Measurements from ENCODE around the gene PICALM. TPM values are rescaled to one million over a fixed set of nuclear protein-coding genes. Genes with fewer than 3 reads are reported as not detected.
"Not testable (repeated sequence)": the region's sequence is repeated elsewhere in the genome, so short reads cannot be mapped to it uniquely, and the experiment has no call there.

Gene PICALM
- total RNA-seq, 2 donors from 2014 or later = 116 to 162 TPM

DNA sequence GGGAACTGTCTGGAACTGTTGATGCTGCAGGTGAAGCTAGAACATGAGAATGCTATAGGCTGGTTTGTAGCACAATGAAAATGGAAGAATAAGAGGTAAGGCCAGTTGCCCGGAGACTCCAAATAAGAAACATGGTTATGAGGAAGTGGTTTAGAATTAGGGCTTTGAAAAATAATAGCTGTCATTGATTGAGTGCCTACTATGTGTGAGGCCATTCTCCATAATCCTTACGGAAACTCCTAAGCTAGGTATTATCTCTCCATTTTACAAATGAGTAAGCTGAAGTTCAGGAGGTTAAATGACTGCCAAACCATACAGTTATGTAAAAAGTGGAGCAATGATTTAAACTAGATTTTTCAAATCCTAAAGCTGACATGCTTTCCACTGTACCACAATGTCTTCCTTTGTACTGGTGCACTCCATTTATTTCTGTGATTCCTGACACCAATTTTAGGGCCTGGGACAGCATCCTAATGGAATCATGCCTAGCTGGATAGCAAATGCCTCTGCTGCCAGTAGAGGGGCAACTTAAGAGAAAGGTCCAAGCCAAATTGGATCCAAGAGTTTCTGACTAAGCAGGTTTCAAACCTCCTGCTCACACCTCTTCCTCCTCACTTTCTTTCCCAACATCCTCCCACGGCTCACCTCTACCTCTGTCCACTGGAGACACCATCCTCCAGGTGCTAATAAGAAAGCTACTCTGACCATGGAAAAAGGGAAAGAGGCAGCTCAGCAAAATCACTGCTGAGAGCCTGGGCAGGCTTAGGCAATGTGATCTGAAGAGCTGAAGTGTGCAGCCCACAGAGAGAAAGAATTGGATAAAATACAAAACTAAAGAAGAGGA, 46.9 kb upstream of the PICALM start:
- Histone ChIP-seq H3K36me3 (no peaks in the 10 kb centered on the region), H3K4me3 (no peak overlapping the region), H3K4me1 (no peaks in the 10 kb centered on the region), H3K9me3 (no peaks in the 10 kb centered on the region), H3K27ac (no peak overlapping the region), H3K9ac (ENCODE audit: low read depth in 2 of 2, low read length in 2 of 2) (no peak overlapping the region), H3K27me3 (no peaks in the 10 kb centered on the region)
- TF ChIP-seq, protein P1, sequence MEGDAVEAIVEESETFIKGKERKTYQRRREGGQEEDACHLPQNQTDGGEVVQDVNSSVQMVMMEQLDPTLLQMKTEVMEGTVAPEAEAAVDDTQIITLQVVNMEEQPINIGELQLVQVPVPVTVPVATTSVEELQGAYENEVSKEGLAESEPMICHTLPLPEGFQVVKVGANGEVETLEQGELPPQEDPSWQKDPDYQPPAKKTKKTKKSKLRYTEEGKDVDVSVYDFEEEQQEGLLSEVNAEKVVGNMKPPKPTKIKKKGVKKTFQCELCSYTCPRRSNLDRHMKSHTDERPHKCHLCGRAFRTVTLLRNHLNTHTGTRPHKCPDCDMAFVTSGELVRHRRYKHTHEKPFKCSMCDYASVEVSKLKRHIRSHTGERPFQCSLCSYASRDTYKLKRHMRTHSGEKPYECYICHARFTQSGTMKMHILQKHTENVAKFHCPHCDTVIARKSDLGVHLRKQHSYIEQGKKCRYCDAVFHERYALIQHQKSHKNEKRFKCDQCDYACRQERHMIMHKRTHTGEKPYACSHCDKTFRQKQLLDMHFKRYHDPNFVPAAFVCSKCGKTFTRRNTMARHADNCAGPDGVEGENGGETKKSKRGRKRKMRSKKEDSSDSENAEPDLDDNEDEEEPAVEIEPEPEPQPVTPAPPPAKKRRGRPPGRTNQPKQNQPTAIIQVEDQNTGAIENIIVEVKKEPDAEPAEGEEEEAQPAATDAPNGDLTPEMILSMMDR (IDR thresholded peaks at IDR 0.05) = no peak
- intact Hi-C loops (cut with DNase I) = no loop called here
- DNase-seq = no peak

DNA sequence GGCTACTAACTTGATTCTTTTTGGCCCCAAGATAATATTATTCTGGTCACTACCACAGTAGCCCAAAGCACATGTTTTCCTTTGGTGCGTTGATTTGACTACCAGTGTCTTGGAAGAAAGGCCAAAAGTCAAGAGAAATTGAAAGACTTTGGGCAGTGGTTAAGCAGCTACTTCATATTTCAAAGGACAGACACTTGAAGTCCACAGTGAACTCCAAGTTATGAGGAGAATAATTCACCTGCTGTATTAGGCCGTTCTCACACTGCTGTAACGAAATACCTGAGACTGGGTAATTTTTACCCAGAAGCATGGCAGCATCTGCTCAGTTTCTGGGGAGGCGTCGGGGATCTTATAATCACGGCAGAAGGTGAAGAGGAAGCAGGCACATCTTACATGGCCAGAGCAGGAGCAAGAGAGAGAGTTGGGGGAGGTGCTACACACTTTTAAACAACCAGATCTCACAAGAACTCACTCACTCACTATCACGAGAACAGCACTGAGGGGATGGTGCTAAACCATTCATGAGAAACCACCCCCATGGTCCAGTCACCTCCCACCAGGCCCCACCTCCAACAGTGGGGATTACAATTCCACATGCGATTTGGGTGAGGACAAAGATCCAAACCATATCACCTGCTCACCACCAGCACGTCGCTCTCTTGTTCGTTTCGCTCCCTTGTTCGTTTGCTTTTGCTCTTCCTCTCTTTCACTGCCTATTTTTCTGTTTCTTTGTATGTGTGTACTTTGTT, 40.2 kb upstream of the PICALM start:
- DNase-seq = no peak
- intact Hi-C loops (cut with DNase I) = no loop called here
- Histone ChIP-seq H3K4me3 (no peak overlapping the region), H3K27me3 (no peaks in the 10 kb centered on the region), H3K36me3 (no peaks in the 10 kb centered on the region), H3K9ac (ENCODE audit: low read depth in 2 of 2, low read length in 2 of 2) (no peak overlapping the region), H3K27ac (no peak overlapping the region), H3K4me1 (no peaks in the 10 kb centered on the region), H3K9me3 (no peaks in the 10 kb centered on the region)
- TF ChIP-seq, protein P1 (IDR thresholded peaks at IDR 0.05) = no peak

DNA sequence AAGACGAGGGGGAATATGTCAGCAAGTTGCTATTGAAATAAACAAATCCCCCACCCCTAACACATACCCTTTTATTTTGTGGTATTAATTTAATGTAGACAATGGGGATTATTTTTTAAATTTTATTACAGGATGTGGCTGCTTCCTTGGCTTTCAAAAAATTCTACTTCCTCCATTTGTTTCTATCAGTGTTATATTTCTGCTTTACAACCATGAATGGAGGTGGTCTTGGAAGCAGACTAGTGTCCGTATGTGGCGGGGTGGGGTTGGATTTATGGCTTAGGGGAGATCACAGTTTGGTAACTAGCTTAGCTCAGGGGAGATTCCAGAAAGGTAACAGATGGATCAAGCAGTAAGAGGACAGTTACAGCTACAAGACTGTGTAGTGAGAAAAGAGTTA, 39.3 kb upstream of the PICALM start:
- no peak overlapping the region for H3K9ac ChIP-seq (ENCODE audit: low read depth in 2 of 2, low read length in 2 of 2)
- DNase-seq = no peak
- no peaks in the 10 kb centered on the region for H3K36me3 ChIP-seq
- H3K9me3 ChIP-seq = no peaks in the 10 kb centered on the region
- TF ChIP-seq, protein P1 (IDR thresholded peaks at IDR 0.05) = no peak
- H3K4me1 ChIP-seq = no peaks in the 10 kb centered on the region
- H3K4me3 ChIP-seq = no peak overlapping the region
- intact Hi-C loops (cut with DNase I) = no loop called here
- H3K27me3 ChIP-seq = no peaks in the 10 kb centered on the region
- no peak overlapping the region for H3K27ac ChIP-seq

DNA sequence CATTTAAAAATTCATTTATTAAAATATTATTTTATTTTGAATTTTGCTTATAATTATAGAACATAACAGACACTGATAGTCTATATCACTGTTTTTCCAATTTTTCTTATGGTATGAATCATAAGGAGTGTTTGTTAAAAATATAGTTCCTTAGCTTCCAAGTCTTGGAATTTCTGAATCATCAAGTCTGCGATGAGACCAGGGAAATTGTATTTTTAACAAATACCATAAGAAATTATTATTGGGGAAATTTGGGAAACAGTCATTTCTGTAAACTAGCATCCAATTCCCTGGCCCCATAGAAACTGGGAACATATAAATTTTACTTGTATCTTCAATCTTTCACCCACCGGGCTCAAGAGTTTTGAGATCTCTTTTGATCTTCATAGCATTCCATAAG, 38.0 kb upstream of the PICALM start:
- intact Hi-C loops (cut with DNase I) = no loop called here
- no peaks in the 10 kb centered on the region for H3K36me3 ChIP-seq

DNA sequence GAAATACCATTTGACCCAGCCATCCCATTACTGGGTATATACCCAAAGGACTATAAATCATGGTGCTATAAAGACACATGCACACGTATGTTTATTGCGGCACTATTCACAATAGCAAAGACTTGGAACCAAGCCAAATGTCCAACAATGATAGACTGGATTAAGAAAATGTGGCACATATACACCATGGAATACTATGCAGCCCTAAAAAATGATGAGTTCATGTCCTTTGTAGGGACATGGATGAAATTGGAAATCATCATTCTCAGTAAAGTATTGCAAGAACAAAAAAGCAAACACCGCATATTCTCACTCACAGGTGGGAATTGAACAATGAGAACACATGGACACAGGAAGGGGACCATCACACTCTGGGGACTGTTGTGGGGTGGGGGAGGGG, 37.1 kb upstream of the PICALM start:
- H3K27ac ChIP-seq; DNase-seq; H3K36me3 ChIP-seq; intact Hi-C loops (cut with DNase I); H3K4me1 ChIP-seq; H3K27me3 ChIP-seq; H3K9ac ChIP-seq (ENCODE audit: low read depth in 2 of 2, low read length in 2 of 2); H3K9me3 ChIP-seq; H3K4me3 ChIP-seq: not testable (repeated sequence)

More for the DNA sequence above, 38.0 kb upstream of the PICALM start:
- H3K9ac ChIP-seq (ENCODE audit: low read depth in 2 of 2, low read length in 2 of 2) = no peak overlapping the region
- H3K4me3 ChIP-seq = no peak overlapping the region
- H3K4me1 ChIP-seq = no peaks in the 10 kb centered on the region
- TF ChIP-seq, protein P1 (IDR thresholded peaks at IDR 0.05) = no peak
- no peak overlapping the region for H3K27ac ChIP-seq
- no peak for DNase-seq
- H3K27me3 ChIP-seq = no peaks in the 10 kb centered on the region
- H3K9me3 ChIP-seq = no peaks in the 10 kb centered on the region

DNA sequence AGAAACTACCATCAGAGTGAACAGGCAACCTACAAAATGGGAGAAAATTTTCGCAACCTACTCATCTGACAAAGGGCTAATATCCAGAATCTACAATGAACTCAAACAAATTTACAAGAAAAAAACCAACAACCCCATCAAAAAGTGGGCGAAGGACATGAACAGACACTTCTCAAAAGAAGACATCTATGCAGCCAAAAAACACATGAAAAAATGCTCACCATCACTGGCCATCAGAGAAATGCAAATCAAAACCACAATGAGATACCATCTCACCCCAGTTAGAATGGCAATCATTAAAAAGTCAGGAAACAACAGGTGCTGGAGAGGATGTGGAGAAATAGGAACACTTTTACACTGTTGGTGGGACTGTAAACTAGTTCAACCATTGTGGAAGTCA, 36.7 kb upstream of the PICALM start:
- intact Hi-C loops (cut with DNase I) = not testable (repeated sequence)

More for the DNA sequence above, 36.7 kb upstream of the PICALM start:
- H3K36me3 ChIP-seq; H3K9me3 ChIP-seq; DNase-seq; H3K27ac ChIP-seq; H3K9ac ChIP-seq (ENCODE audit: low read depth in 2 of 2, low read length in 2 of 2); H3K4me1 ChIP-seq; H3K4me3 ChIP-seq; H3K27me3 ChIP-seq: not testable (repeated sequence)

All from colonic mucosa (tissue), 4 donors.